ENCODE data around the gene ACHE.
"Not testable (repeated sequence)": the region's sequence is repeated elsewhere in the genome, so short reads cannot be mapped to it uniquely, and the experiment has no call there.

The ACHE gene

GRCh38 chr7:100895701-100895955, at the start of gene ACHE:
Gene ACHE, minus strand, starts transcription at chr7:100895888. Its CDS starts 1,656 bp downstream, at chr7:100894232.
- no peak for DNase-seq

GRCh38 chr7:100944138-100944537, 48.5 kb upstream of the ACHE start:
- DNase-seq, result no peak

- DNase-seq, result no peak
These were observed 48.0 kb upstream of the ACHE start for GRCh38 chr7:100943693-100944092.

DNA sequence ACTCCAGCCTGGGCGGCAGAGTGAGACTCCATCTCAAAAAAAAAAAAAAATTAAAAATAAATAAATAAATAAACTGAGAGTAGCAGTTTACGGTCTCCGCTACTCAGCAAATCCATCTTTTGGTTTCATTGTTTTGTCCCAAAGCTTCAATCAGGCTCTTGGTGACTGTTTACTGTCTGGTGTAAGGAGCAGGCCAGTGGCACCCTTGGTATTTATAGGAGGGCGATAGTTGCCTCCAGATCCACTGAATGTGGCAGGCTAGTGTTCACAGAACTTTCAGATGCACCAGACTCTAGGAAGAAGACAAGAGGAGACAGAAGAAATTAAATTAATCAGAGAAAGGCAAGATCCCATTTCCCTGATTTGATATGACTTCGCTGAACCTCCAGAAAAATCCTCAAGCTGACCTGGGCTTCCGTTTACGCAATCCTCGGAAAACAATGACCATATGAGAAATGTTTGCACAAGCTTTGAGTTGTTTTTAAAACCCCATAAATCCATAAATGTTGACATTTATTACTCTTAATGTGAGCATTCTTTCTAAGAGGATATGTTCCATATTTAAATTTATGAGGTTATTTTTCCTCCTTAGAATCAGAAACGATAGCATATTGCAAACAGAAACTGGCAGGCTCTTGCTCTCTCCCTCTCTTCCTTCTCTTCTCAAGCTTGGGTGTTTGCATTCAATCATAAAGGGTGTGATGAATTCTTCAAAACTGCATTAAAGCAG, 46.5 kb upstream of the ACHE start:
- no peak for DNase-seq

DNA sequence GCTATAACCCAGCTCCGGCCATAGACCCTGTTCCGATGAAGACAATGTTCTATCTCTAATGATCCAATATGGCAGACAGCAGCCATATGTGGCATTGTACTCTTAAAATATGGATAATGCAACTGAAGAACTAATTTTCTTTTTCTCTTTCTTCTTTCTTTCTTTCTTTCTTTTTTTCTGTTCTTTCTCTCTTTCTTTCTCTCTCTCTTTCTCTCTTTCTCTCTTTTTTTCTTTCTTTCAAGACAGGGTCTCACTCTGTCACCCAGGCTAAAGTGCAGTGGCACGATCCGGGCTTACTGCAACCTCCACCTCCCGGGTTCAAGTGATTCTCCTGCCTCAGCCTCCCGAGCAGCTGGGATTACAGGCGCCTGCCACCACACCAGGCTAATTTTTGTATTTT, 40.5 kb upstream of the ACHE start:
- not testable (repeated sequence) for DNase-seq

- DNase-seq, result not testable (repeated sequence)
These were observed 39.7 kb upstream of the ACHE start for GRCh38 chr7:100935381-100935780.

DNA sequence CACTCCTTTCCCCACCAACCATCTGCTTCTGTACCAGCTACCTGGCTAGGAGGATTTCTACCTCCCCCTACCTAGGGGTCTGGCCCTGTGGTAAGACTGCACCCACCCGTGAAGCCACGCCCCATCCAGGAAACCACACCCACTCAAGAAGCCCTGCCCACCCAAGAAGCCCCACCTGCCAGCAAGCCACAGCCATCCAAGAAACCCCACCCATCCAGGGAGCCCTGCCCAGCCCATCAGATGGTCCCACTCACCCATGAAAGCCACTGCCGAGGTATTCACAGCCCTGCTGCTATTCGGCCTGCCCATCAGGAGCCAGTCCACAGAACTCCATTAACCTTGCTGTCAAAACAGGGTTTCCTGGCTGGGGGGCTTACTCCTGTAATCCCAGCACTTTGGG, 38.0 kb upstream of the ACHE start:
- peak; percentile 15 for DNase-seq

DNA sequence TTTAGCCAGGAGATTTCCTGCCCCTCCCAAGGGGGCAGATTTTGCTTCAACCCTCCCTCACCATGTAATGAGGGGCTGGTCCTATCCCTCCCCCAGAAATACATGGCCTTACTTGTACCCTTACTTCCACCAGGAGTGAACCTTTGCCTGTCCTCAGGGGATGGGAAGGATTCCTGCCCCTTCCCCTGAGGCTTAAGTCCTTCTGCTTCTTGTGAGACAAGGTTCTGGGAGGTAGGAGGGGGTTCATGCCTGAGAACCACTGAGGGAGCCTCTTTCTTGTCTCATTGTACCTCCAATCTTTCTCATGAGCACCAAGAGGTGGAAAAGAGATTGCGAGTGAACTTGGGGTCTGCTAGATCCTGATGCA, 34.1 kb upstream of the ACHE start:
- no peak for DNase-seq

DNA sequence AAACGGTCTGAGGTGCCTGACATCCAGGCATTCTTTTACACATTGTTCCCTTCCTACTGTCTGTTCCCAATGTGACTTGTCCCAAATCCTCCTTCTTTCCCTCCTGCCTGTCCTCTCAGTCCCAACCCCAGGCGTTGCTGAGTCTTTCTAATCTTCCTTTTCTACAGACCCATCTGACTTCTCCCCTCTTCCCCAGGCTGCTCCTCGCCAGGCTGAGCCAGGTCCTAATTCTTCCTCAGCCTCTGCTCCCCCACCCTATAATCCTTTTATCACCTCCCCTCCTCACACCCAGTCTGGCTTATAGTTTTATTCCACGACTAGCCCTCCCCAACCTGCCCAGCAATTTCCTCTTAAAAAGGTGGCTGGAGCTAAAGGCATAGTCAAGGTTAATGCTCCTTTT, 27.9 kb upstream of the ACHE start:
- not testable (repeated sequence) for DNase-seq

DNA sequence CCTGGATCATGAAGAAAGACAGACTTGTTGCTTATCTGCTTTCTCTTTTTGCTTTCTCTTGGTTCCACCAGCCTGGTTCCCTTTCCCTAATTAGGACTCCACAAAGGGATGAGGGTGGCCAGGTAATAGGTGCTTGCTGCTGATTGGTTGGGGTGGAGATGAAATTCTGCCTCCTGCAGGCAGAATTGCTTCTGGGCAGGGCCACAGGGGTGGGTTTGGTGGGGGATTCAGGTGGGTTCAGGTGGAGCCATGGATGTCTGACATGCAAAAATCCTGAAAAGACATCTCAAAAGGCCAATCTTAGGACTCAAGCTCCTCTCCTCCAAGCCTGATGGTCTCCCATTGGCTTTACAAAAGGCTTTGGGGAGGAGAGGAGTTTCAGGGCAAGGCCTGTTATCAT, 25.4 kb upstream of the ACHE start:
- no peak for DNase-seq

DNA sequence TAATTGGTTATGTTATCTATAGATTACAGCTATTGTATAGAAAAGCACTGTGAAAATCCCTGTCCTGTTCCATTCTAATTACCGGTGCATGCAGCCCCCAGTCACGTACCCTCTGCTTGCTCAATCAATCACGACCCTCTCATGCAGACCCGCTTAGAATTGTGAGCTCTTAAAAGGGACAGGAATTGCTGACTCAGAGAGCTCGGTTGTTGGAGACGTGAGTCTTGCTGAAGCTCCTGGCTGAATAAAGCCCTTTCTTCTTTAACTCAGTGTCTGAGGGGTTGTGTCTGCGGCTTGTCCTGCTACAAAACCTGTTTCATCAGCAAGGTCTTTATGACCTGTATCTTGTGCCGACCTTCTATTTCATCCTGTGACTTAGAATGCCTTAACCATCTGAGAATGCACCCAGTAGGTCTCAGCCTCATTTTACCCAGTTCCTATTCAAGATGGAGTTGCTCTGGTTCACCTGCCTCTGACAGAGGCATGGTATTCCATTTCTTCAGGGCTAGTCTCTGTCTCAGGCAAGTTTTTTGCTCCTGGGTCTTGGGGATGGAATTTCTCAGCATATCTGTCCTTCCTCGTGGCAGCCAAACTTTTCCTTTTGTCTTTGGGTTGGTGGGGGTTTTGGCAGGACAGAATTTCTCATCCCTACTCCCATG, 24.2 kb upstream of the ACHE start:
- DNase-seq, result not testable (repeated sequence)

DNA sequence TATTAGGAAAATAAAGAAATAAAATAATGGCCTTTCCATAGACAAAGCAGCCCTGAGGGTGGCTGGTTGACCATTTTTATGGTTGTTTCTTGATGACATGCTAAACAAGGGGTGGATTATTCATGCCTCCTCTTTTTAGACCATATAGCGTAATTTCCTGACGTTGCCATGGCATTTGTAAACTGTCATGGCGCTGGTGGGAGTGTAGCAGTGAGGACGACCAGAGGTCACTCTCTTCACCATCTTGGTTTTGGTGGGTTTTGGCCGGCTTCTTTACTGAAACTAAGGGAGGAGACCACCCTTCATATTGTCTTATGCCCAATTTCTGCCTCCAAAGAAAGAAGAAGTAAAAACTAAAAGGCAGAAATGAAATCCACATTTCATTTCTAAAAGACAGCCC, 23.6 kb upstream of the ACHE start:
- not testable (repeated sequence) for DNase-seq

DNA sequence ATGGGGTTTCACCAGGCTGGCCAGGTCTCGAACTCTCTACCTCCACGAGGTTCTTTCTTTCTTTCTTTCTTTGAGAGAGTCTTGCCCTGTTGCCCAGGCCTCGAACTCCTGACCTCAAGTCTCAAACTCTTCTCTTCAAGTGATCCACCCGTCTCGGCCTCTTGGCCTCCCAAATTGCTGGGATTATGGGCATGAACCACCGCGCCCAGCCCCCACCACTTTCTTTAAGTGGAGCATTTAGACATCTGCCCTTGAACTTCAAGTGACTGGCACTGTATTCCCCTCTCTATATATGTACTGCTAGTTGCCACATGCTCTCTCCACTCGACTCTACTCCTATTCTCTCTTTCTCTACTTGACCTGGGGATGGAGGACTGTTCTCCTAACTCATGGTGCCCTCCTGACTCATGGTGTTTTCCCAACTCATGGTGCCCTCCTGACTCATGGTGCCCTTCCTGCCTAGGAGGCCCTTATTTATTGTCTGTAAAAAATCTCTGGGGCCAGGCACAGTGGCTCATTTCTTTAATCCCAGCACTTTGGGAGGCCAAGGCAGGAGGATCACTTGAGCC, 19.3 kb upstream of the ACHE start:
- no peak for DNase-seq

DNA sequence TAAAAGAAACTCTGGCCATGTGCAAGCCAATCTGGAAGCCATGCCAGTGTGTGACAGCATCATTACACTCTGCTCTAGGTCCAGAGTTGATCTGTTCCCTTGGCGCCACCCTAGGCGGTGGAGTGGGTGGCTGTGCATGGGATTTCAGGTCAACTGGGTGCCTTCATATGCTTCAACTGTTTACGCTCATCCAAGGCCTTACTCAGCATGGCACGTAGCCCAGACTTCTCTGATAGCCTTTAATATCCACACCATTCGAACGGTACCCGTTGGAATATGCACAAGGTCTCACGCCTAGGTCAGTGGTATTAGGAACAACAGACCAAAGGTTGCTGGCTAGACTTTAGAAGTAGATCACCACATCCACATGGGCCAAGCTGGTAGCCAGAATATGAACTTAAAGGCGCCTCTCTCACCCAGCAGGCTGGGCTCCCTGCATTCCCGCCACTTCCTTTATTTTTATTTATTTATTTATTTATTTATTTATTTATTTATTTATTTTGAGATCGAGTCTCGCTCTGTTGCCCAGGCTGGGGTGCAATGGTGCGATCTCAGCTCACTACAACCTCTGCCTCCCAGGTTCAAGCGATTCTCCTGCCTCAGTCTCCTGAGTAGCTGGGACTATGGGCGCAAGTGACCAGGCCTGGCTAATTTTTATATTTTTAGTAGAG, 18.7 kb upstream of the ACHE start:
- DNase-seq, result no peak

- no peak for DNase-seq
These were observed 15.8 kb upstream of the ACHE start for GRCh38 chr7:100911484-100911883.

- DNase-seq, result not testable (repeated sequence)
These were observed 14.8 kb upstream of the ACHE start for GRCh38 chr7:100910443-100910842.

GRCh38 chr7:100908512-100908911, 12.8 kb upstream of the ACHE start:
- DNase-seq, result no peak

DNA sequence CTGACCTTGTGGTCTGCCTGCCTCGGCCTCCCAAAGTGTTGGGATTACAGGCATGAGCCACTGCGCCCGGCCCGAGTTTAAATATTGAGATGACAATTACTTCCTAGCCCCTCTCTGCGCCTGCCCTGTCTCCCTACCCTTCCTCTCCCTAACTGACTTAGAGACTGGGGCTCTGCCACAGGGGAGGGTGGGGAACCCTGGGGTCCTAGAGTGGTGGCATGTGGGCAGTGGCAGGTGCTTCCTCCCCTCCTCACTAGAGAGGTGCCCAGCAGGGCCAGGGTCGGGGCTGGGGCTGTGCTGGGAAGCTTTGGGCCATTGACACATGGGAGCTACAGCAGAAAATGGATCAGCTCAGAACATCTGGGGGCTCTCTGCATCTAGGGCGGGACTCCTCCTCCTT, 7.0 kb upstream of the ACHE start:
- no peak for DNase-seq

DNA sequence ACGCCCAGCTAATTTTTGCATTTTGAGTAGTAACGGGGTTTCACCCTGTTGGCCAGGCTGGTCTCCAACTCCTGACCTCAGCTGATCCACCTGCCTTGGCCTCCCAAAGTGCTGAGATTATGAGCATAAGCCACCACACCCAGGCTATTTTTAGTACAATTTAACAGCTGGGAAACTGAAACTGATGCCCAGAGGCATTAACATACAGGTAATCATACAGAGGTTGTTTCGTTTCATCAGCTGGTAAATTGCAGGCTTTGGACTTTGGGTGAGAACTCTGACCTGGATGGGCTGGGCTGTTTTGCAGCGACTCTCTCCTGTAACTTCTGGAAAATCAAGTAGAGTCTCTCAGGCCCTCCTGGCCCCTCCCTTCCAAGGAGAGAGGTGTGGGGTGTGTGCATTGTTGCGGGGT, 6.2 kb upstream of the ACHE start:
- no peak for DNase-seq

GRCh38 chr7:100900978-100901377, 5.3 kb upstream of the ACHE start:
- DNase-seq, result no peak

DNA sequence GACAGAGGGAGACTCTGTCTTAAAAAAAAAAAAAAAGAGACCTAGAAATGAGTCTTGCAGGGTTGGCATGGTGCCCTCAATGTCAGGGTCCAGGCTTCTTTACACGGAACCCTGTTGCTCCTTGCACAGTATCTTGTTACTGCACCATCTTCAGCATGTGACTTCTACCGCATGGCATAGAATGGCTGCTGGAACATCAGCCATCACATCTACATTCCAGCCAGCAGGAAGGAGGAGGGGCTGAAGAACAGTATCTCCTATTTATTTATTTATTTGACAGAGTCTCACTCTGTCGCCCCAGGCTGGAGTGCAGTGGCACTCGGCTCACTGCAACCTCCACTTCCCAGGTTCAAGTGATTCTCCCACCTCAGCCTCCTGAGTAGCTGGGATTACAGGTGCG, 3.7 kb upstream of the ACHE start:
- DNase-seq, result no peak

GRCh38 chr7:100897772-100898454, 2.2 kb upstream of the ACHE start:
- DNase-seq, result peak; percentile 51
